Stimulated activated CD4-positive, alpha-beta T cell treated with anti-CD3 and anti-CD28 coated beads, TNF-alpha, amount 100 ng/mL, for 4 hours (primary cell): ENCODE results near the gene ITPR3.
A peak's percentile ranks its signal among the peaks of the same experiment; 100 is the strongest.

Experiments
- DNase-seq, 3 experiments: peaks; one replicate each; pipeline ENCODE4 v3.0.0-alpha.2; 2020; ENCODE audit warnings: low read depth in 3 of 3

The ITPR3 gene

GRCh38 chr6:33700391-33701050 lies 79.4 kb downstream of the ITPR3 start:
- DNase-seq, result peak; percentile 42 to 57 (median 50)

DNA sequence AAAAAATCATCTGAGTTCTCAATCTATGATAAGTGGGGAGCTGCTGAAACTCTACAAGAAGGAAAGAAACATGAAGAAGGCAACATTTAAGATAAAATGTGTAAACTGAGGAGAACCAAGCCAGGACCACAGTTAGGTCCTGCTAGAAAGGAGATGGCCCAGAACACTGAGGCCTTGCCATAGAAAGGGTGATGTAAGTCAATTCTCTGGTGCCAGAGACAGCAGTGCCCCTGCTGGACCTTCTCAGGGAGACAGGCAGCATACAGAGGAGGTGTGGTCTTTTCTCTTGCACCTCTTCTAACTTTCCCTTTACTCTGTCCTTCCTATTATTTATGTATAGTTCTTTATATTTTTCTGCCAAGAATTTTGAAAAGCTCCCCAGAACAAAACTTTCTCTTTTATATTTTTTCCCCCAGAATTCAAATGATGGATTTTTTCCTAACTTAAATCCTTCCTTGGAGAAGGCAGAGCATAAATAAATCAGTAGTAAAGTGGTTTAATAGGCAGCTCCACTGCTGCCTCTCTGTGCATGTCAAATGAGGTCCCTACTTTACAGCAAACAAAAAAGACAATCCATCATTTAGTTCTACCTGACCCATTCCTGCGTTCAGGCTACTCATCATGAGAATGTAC lies 81.3 kb downstream of the ITPR3 start:
- DNase-seq, result no peak

DNA sequence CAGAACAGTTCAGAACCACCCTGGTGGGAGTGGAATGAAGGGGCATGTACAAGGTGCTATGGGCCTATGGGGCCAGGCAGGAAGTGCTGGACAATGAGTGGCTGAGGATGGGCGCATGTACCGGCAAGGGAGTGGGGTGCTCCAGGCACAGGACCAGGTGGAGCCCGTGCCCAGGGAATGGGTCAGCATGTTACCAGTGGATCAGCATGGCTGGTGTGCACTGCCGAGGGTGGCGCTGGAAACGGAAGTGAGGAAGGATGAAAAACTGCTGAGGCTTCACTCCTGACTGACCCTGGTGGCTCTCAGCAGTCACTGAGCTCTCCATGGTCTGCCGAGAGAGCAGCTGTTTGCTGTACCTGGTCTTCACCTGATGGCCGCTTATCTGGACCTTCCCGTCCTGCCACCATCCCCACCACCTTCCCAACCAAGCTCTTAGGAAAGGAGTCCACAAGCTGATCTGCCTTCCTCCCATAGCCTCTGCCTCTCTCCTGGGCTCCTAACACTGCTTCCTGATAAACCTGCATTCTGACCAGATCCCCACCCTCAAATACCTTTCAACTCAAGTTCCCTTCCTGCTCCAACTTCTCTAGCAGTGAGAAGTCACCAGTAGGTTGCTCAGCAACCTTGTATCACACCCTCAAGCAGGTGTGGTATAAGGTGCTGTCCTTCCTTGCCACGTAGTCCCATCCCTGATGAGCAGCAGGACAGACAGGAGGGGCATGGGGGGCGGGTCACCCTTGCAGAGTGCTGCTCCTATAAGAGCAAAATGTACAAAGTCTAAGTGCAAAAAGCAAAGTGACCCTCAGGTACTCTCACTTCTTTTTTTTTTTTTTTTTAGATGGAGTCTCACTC lies 83.3 kb downstream of the ITPR3 start:
- no peak for DNase-seq

- no peak for DNase-seq
Measured at GRCh38 chr6:33705268-33705885, 84.3 kb downstream of the ITPR3 start.

- DNase-seq, result no peak
Measured at GRCh38 chr6:33705955-33706725, 85.0 kb downstream of the ITPR3 start.

GRCh38 chr6:33707771-33708170 lies 86.6 kb downstream of the ITPR3 start:
- DNase-seq, result no peak

- DNase-seq, result no peak
Measured at GRCh38 chr6:33708516-33709204, 87.5 kb downstream of the ITPR3 start.

DNA sequence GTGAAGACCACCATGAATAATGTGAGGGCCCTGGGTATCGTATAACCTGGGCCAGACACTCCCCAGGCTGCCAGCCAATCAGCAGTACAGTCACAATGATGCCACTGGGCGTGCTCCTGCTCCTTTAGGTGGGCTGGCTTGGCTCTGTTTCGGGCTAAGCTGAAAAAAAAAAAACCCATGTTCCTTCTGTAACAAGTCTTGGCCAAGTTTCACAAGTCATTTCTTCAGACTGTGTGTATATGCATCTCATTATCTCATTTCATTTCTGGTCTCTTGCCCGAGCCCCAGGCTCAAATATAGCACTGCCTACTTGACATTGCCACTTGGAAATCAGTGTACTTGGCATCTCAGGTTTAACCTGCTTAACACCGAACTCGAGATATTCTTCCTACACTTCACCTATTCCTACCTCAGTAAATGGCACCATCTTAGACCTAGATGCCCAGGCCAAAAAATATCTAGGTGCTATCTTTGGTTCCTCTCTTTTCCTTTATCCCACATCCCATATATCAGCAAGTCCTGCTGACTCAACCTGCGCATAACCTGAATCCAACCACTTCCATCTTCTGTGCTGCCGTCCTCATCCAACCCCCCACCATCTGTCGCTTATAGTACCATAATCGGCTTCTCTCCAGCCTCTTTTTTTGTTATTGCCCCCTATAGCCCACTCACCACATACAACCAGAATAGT lies 88.6 kb downstream of the ITPR3 start:
- DNase-seq, result no peak

- DNase-seq, result no peak
Measured at GRCh38 chr6:33710296-33711121, 89.4 kb downstream of the ITPR3 start.

- DNase-seq, result peak; percentile 95 to 97 (median 96)
Measured at GRCh38 chr6:33711140-33712129, 90.3 kb downstream of the ITPR3 start, which contains the start of gene UQCC2. TSS of gene UQCC2 (minus strand) at chr6:33711700. CDS start at chr6:33711686, 14 bp downstream.

DNA sequence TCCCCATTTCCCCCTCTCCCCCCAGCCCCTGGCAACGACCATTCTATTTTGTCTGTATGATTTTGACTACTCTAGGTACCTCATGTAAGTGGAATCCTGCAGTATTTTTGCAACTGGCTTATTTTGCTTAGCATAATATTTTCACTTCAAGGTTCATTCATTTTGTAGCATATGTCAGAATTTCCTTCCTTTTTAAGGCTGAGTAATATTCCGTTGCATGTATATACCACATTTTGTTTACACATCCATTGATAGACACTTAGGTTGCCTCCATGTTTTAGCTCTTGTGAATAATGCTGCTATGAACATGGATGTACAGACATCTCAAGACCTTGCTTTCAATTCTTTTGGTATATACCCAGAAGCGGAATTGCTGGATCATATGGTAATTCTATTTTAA lies 91.8 kb downstream of the ITPR3 start:
- no peak for DNase-seq

- DNase-seq, result no peak
Measured at GRCh38 chr6:33713786-33714185, 92.7 kb downstream of the ITPR3 start.

DNA sequence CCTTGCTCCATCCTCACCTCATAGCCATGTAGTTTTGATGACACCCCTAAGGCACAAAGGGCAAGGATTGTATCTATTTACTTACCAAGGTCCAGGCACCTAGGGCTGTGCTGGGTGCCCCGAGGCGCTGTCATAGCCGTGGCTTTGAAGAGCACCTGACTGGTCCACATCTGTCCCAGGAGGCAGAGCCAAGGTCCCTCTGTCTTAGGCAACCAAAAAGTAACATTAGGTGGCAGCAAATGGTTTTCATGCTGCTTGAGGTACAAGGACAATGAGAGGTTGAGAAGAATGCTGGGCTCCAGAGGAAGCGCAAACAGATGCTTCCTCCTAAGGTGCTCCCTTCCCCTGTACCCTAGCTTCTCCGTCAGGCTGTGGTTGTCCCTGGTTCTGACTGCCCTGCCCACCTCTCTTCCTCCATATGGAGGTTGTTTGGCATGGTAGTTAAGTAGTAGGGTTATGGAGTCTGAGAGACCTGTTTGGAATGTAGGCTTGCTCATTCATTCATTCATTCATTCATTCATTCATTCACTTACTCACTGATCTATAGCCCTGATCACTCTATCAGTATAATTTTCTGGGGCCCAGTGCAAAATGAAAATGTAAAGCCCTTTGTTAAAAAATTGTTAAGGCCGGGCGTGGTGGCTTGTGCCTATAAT lies 93.4 kb downstream of the ITPR3 start:
- no peak for DNase-seq

GRCh38 chr6:33716379-33716778 lies 95.3 kb downstream of the ITPR3 start:
- DNase-seq, result no peak

- DNase-seq, result no peak
Measured at GRCh38 chr6:33716890-33717632, 95.9 kb downstream of the ITPR3 start.

GRCh38 chr6:33717934-33718455 lies 96.9 kb downstream of the ITPR3 start:
- DNase-seq, result no peak

DNA sequence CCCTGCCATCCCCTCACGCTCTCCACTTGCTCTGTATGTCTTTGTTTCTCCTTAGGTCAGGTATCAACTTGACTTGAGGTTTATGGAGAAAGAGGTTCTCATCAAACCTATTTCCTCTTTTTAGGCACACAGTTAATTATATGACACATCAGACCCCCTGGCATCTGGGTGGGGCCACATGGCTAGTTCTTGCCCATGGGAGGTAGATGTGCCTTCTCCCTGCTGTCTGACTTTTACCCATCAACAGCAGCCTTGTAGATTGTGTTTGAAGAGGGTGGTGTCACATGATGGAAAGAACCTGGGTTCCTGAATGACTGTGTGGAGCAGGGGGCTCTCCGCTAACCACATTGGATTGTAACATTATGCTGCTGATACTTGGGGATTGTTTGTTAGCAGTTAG lies 97.6 kb downstream of the ITPR3 start:
- DNase-seq, result no peak
